H1 (cell line): ENCODE results near the gene TAF11L11. TPM values are rescaled to one million over a fixed set of nuclear protein-coding genes. Genes with fewer than 3 reads are reported as not detected.

Experiments used
- polyA plus RNA-seq, 7 experiments: library from polyadenylated mRNA; depleted of rRNA in 3 of 7; stranded (reverse) in 5 of 7; unstranded in 2 of 7; fragments of >200 nt in 5 of 7; fragments of 200-250 nt in 2 of 7; gene quantifications; 1 replicate in 5 of 7; 2 replicates in 1 of 7; 4 replicates in 1 of 7; pipeline versions ENCODE4 v1.2.1 to v1.2.3, GENCODE V29; 2011 to 2013; ENCODE audit warnings: missing spikeins in 2 of 7, mixed read lengths in 2 of 7
- small RNA-seq: library from polyadenylated mRNA; stranded (forward); fragments of <200 nt; extraction: miRNeasy Mini kit (QIAGEN cat#:217004); gene quantifications from one replicate; pipeline ENCODE3, GENCODE V24; 2013; ENCODE audit not compliant: insufficient read depth
- total RNA-seq: library from RNA; stranded (reverse); fragmentation: NEBNext Ultra II Directional; extraction: Animal tissue kit (Norgen Biotek cat#: 25700); gene quantifications from 2 replicates; pipeline ENCODE4 v1.2.1, GENCODE V29; 2021

Gene TAF11L11
- total and polyA plus RNA-seq, 2 of the 8 experiments (the other 6 are each of a cell fraction or from before 2014, with no cell fraction given): not detected

Small RNA genes lying within 50 kb of the gene (small RNA-seq; reads per million reads assigned to genes)
- gene AC233724.1 (not detected), gene AC233724.2 (not detected), gene AC233724.3 (not detected), gene AC233724.4 (not detected), gene AC233724.6 (not detected), gene AC233724.7 (not detected)

Other genes starting within 250 kb of the TAF11L11 start
- gene TAF11L2, start 106.0 kb upstream of the TAF11L11 start, total RNA-seq: not detected in 2 replicates
- gene TAF11L2, start 106.0 kb upstream of the TAF11L11 start, polyA plus RNA-seq (2011; rRNA removed): not detected in 2 replicates
- not detected in 2 replicates for gene TAF11L3, start 85.8 kb upstream of the TAF11L11 start, total RNA-seq
- not detected in 2 replicates for gene TAF11L3, start 85.8 kb upstream of the TAF11L11 start, polyA plus RNA-seq (2011; rRNA removed)
- not detected in 2 replicates for gene TAF11L4, start 82.4 kb upstream of the TAF11L11 start, total RNA-seq
- gene TAF11L4, start 82.4 kb upstream of the TAF11L11 start, polyA plus RNA-seq (2011; rRNA removed): not detected in 2 replicates
- gene TAF11L5, start 78.9 kb upstream of the TAF11L11 start, total RNA-seq: not detected in 2 replicates
- not detected in 2 replicates for gene TAF11L5, start 78.9 kb upstream of the TAF11L11 start, polyA plus RNA-seq (2011; rRNA removed)
- not detected in 2 replicates for gene TAF11L6, start 75.5 kb upstream of the TAF11L11 start, total RNA-seq
- not detected in 2 replicates for gene TAF11L6, start 75.5 kb upstream of the TAF11L11 start, polyA plus RNA-seq (2011; rRNA removed)
- not detected in 2 replicates for gene TAF11L7, start 18.4 kb upstream of the TAF11L11 start, total RNA-seq
- gene TAF11L7, start 18.4 kb upstream of the TAF11L11 start, polyA plus RNA-seq (2011; rRNA removed): not detected in 2 replicates
- gene TAF11L8, start 13.2 kb upstream of the TAF11L11 start, total RNA-seq: not detected in 2 replicates
- not detected in 2 replicates for gene TAF11L8, start 13.2 kb upstream of the TAF11L11 start, polyA plus RNA-seq (2011; rRNA removed)
- gene TAF11L9, start 9.8 kb upstream of the TAF11L11 start, total RNA-seq: not detected in 2 replicates
- not detected in 2 replicates for gene TAF11L9, start 9.8 kb upstream of the TAF11L11 start, polyA plus RNA-seq (2011; rRNA removed)
- gene TAF11L10, start 6.4 kb upstream of the TAF11L11 start, total RNA-seq: not detected in 2 replicates
- not detected in 2 replicates for gene TAF11L10, start 6.4 kb upstream of the TAF11L11 start, polyA plus RNA-seq (2011; rRNA removed)
- gene TAF11L12, start 6.2 kb downstream of the TAF11L11 start, total RNA-seq: not detected in 2 replicates
- gene TAF11L12, start 6.2 kb downstream of the TAF11L11 start, polyA plus RNA-seq (2011; rRNA removed): not detected in 2 replicates
- gene TAF11L13, start 27.9 kb downstream of the TAF11L11 start, total RNA-seq: not detected in 2 replicates
- not detected in 2 replicates for gene TAF11L13, start 27.9 kb downstream of the TAF11L11 start, polyA plus RNA-seq (2011; rRNA removed)
- not detected in 2 replicates for gene TAF11L14, start 30.3 kb downstream of the TAF11L11 start, total RNA-seq
- gene TAF11L14, start 30.3 kb downstream of the TAF11L11 start, polyA plus RNA-seq (2011; rRNA removed): not detected in 2 replicates